Measurements from ENCODE around the gene EHMT1. TPM values are rescaled to one million over a fixed set of nuclear protein-coding genes. Genes with fewer than 3 reads are reported as not detected.
A peak's percentile ranks its signal among the peaks of the same experiment; 100 is the strongest.

EHMT1 gene
- total and polyA plus RNA-seq, 2 of the 13 experiments (the other 11 are each of a cell fraction or from before 2014, with no cell fraction given): 23.0 to 27.1 TPM

DNA sequence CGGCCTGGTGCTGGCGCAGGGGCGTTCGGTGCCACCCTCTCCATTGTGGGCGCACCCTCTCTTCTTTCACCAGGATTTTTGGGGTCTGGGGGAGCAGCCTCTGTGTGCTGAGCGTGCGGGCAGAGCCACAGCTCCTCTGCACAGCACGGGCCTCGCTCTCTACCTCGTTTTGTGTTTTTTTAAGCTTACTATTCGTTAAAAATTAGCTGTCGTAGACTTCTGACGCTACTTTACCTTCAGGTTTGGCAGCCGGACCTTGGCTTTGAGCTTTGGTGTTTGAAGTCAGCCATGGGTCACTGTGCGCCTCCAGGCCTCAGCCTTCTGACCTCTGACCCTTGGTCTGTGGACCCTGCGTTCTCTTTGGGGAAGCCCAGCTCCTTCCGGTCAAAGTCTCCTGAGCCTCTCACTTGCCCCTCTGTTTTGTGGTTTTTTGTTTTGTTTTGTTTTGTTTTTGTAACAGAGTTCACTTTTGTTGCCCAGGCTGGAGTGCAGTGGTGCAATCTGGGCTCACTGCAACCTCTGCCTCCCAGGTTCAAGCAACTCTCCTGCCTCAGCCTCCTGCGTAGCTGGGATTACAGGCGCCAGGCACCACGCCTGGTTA lies 170.6 kb downstream of the EHMT1 start (continued):
- peak; percentile 69; the same call in 1 of the 2 replicates for TF ChIP-seq ZNF503 (CRISPR knock-in tag; IDR thresholded peaks at IDR 0.05)
- TF ChIP-seq PAF1 (CRISPR knock-in tag; IDR thresholded peaks at IDR 0.05): no peak
- TF ChIP-seq ZNF263 (CRISPR knock-in tag; IDR thresholded peaks at IDR 0.05): no peak
- peak; percentile 82; the same call in 1 of the 2 replicates for TF ChIP-seq ZNF317 (CRISPR knock-in tag; IDR thresholded peaks at IDR 0.05)
- peak; percentile 96 for TF ChIP-seq HIVEP1 (CRISPR knock-in tag; IDR thresholded peaks at IDR 0.05)
- TF ChIP-seq SNAI1 (CRISPR knock-in tag; IDR thresholded peaks at IDR 0.05; ENCODE audit: borderline replicate concordance): 0 out of 2 replicates have a peak, but pooled peaks have one; percentile 36
- TF ChIP-seq SP5 (CRISPR knock-in tag; IDR thresholded peaks at IDR 0.05; ENCODE audit: borderline replicate concordance, low read depth): no peak
- peak; percentile 60; the same call in 1 of the 2 replicates for TF ChIP-seq KDM2A (CRISPR knock-in tag; IDR thresholded peaks at IDR 0.05; ENCODE audit: borderline replicate concordance, low read depth)
- no peak for TF ChIP-seq ZNF841 (CRISPR knock-in tag; IDR thresholded peaks at IDR 0.05; ENCODE audit: borderline replicate concordance)
- TF ChIP-seq RFX1 (IDR thresholded peaks at IDR 0.05): no peak
- 0 out of 2 replicates have a peak, but pooled peaks have one; percentile 56 for TF ChIP-seq ZBTB37 (CRISPR knock-in tag; IDR thresholded peaks at IDR 0.05)
- 0 out of 2 replicates have a peak, but pooled peaks have one; percentile 46 for TF ChIP-seq MXD1 (CRISPR knock-in tag; IDR thresholded peaks at IDR 0.05)
- TF ChIP-seq KDM3A (CRISPR knock-in tag; IDR thresholded peaks at IDR 0.05; ENCODE audit: low read depth): no peak; the same call in 1 of the 2 replicates
- TF ChIP-seq BHLHE40 (IDR thresholded peaks at IDR 0.05; ENCODE audit: low read length): no peak
- TF ChIP-seq UBTF (CRISPR knock-in tag; IDR thresholded peaks at IDR 0.05): 0 out of 2 replicates have a peak, but pooled peaks have one; percentile 25
- TF ChIP-seq ZNF788 (CRISPR knock-in tag; IDR thresholded peaks at IDR 0.05; ENCODE audit: borderline replicate concordance): peak; percentile 23; the same call in 1 of the 2 replicates
- TF ChIP-seq ZZZ3 (CRISPR knock-in tag; IDR thresholded peaks at IDR 0.05; ENCODE audit: borderline replicate concordance): no peak
- TF ChIP-seq SOX5 (CRISPR knock-in tag; IDR thresholded peaks at IDR 0.05; ENCODE audit: borderline replicate concordance): peak; percentile 97
- TF ChIP-seq, protein P1, sequence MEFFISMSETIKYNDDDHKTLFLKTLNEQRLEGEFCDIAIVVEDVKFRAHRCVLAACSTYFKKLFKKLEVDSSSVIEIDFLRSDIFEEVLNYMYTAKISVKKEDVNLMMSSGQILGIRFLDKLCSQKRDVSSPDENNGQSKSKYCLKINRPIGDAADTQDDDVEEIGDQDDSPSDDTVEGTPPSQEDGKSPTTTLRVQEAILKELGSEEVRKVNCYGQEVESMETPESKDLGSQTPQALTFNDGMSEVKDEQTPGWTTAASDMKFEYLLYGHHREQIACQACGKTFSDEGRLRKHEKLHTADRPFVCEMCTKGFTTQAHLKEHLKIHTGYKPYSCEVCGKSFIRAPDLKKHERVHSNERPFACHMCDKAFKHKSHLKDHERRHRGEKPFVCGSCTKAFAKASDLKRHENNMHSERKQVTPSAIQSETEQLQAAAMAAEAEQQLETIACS (CRISPR knock-in tag; IDR thresholded peaks at IDR 0.05): no peak
- peak; percentile 78; the same call in 1 of the 2 replicates for TF ChIP-seq ERF (CRISPR knock-in tag; IDR thresholded peaks at IDR 0.05)
- peak; percentile 51 for TF ChIP-seq ASH2L (IDR thresholded peaks at IDR 0.05; ENCODE audit: insufficient read length, low read depth, low read length)
- no peak for TF ChIP-seq PAX8 (CRISPR knock-in tag; IDR thresholded peaks at IDR 0.05; ENCODE audit: borderline replicate concordance)

All from HepG2 (cell line).